Testis (tissue), 3 donors: Measurements from ENCODE around the gene MOBP. TPM values are rescaled to one million over a fixed set of nuclear protein-coding genes. Genes with fewer than 3 reads are reported as not detected.

Source experiments
- DNase-seq: peaks from one replicate; pipeline ENCODE4 v3.0.0-alpha.2; 2019
- H3K27ac ChIP-seq, 2 donors: fragments of 200-600 bp; sonication (generic); one replicate each; pipeline ENCODE4 v1.5.1; 2019
- H3K27me3 ChIP-seq: fragments of 200-600 bp; sonication (generic); one replicate; pipeline ENCODE4 v1.5.1; 2019
- H3K36me3 ChIP-seq: fragments of 200-600 bp; sonication (generic); one replicate; pipeline ENCODE4 v1.5.1; 2017; ENCODE audit warnings: low read depth; ENCODE audit errors: missing control alignments
- H3K4me1 ChIP-seq: fragments of 200-600 bp; sonication (generic); one replicate; pipeline ENCODE4 v1.5.1; 2019
- H3K4me3 ChIP-seq, 2 donors: fragments of 200-600 bp; sonication (generic); one replicate each; pipeline ENCODE4 v1.5.1; 2017 to 2019
- H3K9me3 ChIP-seq: fragments of 200-600 bp; sonication (generic); one replicate; pipeline ENCODE4 v1.5.1; 2017
- POLR2A ChIP-seq: fragments of 450-650 bp; IDR thresholded peaks from one replicate; pipeline ENCODE4 v1.6.1; 2017; ENCODE audit warnings: antibody characterized with exemption, mild to moderate bottlenecking, moderate library complexity
- WGBS, 2 donors: methylation state at CpG; one replicate each; pipeline ENCODE4 v1.1.5; 2018; 5-methylcytosine and 5-hydroxymethylcytosine counted together
- intact Hi-C: fragments of 100-400 bp; cut with DNase I; formaldehyde crosslinking; loops from one replicate; pipeline ENCODE4 v1.15.1; 2023; ENCODE audit warnings: low total_unique reads
- polyA plus RNA-seq: library from polyadenylated mRNA; stranded (reverse); fragments of 350-450 nt; fragmentation: Illumina TruSeq; extraction: RNeasy Lipid Tissue Mini Kit (QIAGEN cat#74804); gene quantifications from one replicate; pipeline ENCODE4 v1.2.3, GENCODE V29; 2014; ENCODE audit warnings: low read depth, low replicate concordance; ENCODE audit not compliant: insufficient read depth
- total RNA-seq, 2 donors: library from RNA; depleted of rRNA; stranded (reverse); fragments of >200 nt; gene quantifications; one replicate each; pipeline ENCODE4 v1.2.3, GENCODE V29; 2016
- TF ChIP-seq, protein P1 (sequence below), 3 experiments: fragments of 450-650 bp in 2 of 3; fragments of 200-600 bp in 1 of 3; sonication (generic) in 1 of 3; IDR thresholded peaks; one replicate each; pipeline ENCODE4 v1.5.1; 2016 to 2019; ENCODE audit warnings: antibody characterized with exemption in 3 of 3, mild to moderate bottlenecking in 2 of 3, moderate library complexity in 1 of 3

MOBP gene
- total and polyA plus RNA-seq, 3 donors from 2014 or later: 5.6 to 19.5 (median 8.5) TPM

DNA sequence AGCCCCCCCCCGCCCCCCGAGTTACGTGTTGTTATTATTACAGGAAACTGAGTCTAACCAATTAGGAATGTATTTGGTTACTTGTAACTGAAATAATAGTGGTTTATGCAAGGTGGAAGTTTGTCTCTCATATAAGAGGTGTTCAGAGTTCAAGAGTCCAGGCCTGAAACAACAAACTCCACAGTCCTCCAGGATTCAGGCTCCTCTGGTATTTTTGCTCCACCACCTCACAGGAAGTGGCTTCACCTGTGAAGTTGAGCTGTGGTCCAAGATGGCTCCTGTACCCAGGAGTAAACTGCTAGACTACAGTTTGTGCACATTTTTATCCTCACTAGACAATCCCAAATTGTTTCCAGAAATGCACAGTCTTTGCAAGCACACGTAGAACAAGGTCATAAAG, 27.3 kb downstream of the MOBP start:
- Histone ChIP-seq H3K4me3 (no peak overlapping the region), H3K4me1 (no peaks in the 10 kb centered on the region), H3K27ac (no peak overlapping the region), H3K27me3 (no peaks in the 10 kb centered on the region), H3K36me3 (no peaks in the 10 kb centered on the region), H3K9me3 (no peaks in the 10 kb centered on the region)
- intact Hi-C loops: no loop called here
- DNase-seq: no peak
- 71 to 72% methylated on average over 4 of the region's 4 CpGs for WGBS, 2 donors
- no peak for TF ChIP-seq POLR2A
- TF ChIP-seq, protein P1, sequence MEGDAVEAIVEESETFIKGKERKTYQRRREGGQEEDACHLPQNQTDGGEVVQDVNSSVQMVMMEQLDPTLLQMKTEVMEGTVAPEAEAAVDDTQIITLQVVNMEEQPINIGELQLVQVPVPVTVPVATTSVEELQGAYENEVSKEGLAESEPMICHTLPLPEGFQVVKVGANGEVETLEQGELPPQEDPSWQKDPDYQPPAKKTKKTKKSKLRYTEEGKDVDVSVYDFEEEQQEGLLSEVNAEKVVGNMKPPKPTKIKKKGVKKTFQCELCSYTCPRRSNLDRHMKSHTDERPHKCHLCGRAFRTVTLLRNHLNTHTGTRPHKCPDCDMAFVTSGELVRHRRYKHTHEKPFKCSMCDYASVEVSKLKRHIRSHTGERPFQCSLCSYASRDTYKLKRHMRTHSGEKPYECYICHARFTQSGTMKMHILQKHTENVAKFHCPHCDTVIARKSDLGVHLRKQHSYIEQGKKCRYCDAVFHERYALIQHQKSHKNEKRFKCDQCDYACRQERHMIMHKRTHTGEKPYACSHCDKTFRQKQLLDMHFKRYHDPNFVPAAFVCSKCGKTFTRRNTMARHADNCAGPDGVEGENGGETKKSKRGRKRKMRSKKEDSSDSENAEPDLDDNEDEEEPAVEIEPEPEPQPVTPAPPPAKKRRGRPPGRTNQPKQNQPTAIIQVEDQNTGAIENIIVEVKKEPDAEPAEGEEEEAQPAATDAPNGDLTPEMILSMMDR (IDR thresholded peaks at IDR 0.05): no peak

DNA sequence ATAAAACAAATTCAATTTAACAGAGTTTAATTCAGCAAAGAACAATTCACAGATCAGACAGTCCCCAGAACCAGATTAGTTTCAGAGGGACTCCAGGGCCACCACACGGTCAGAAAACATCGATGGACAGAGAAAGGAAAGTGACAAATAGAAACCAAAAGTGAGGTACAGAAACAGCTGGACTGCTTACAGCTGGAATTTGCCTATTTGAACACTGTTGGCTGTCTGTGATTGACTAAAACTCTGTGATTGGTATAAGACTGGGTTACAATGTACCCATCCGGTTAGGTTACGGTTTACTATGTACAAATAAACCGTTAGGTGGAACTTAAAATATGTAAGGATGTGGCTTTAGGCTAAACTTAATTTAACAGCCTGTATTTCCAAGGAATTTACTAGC, 30.3 kb downstream of the MOBP start:
- intact Hi-C loops: no loop called here

DNA sequence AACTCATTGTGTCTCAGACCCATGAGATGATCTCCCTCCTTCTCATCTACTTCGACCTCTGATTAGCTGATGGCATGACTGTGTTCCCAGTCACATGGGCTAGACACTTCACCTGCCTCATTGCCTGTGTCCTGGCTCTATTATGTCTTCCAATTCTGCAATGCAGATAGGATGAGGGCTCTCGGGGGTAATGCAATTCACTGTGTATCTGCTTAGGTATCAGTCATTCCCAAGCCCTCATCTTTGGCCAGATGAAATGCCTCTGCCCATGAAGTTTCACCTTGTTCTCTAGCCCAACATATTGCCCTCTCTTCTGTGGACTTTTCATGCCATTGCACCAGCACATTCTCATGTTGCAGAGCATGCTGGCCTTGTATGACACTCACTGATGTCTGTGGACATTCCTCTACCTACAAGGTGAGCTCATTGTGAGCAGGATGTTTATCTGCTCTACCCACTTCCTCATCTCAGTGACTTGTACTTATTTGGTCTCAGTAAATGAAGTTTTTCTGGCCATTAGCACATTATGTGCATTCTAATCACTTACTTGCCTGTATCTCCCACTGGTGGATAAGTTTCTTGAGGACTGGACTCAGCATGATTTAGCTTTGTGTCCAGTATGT, 32.3 kb downstream of the MOBP start:
- Histone ChIP-seq H3K36me3 (no peaks in the 10 kb centered on the region), H3K4me1 (no peaks in the 10 kb centered on the region), H3K4me3 (no peak overlapping the region), H3K27me3 (no peaks in the 10 kb centered on the region), H3K27ac (no peak overlapping the region), H3K9me3 (no peaks in the 10 kb centered on the region)
- 55 to 86% methylated on average over 2 of the region's 2 CpGs for WGBS, 2 donors
- intact Hi-C loops: no loop called here
- TF ChIP-seq, protein P1 (IDR thresholded peaks at IDR 0.05): no peak
- TF ChIP-seq POLR2A: no peak
- DNase-seq: no peak

More for the DNA sequence above, 30.3 kb downstream of the MOBP start:
- Histone ChIP-seq H3K9me3 (no peaks in the 10 kb centered on the region), H3K27ac (no peak overlapping the region), H3K27me3 (no peaks in the 10 kb centered on the region), H3K4me3 (no peak overlapping the region), H3K4me1 (no peaks in the 10 kb centered on the region), H3K36me3 (no peaks in the 10 kb centered on the region)
- TF ChIP-seq, protein P1 (IDR thresholded peaks at IDR 0.05): no peak
- no peak for TF ChIP-seq POLR2A
- DNase-seq: no peak
- 78 to 85% methylated on average over 5 of the region's 5 CpGs for WGBS, 2 donors

DNA sequence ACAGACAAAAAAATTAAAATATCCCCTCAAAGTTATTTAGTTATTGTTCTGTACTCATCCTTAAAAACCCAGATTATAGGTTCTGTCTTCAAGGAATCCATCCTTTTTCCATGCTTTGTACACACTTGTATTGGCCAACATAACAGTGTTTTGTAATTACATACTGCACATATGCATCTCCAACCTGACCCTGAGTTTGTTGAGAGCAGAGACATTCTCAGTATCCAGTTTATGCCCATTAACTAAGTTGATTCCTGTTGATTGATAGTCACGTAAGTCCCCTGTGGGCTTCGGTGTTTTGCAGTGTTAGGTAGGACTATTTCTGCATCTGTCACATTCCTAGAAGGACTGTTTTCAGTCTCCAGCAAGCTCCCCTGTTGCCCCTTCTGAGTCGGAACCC, 33.6 kb downstream of the MOBP start:
- 85 to 90% methylated on average over 3 of the region's 3 CpGs for WGBS, 2 donors
- Histone ChIP-seq H3K4me1 (no peaks in the 10 kb centered on the region), H3K4me3 (no peak overlapping the region), H3K36me3 (no peaks in the 10 kb centered on the region), H3K27ac (no peak overlapping the region), H3K9me3 (no peaks in the 10 kb centered on the region), H3K27me3 (no peaks in the 10 kb centered on the region)
- intact Hi-C loops: no loop called here
- no peak for TF ChIP-seq POLR2A
- TF ChIP-seq, protein P1 (IDR thresholded peaks at IDR 0.05): no peak
- no peak for DNase-seq
